ENCODE data around the gene NT5C3B.
A peak's percentile ranks its signal among the peaks of the same experiment; 100 is the strongest.

The NT5C3B gene

GRCh38 chr17:41785859-41786226, 50.2 kb downstream of the NT5C3B start:
- Histone ChIP-seq H3K4me2 (ENCODE audit: low read depth, low read length, poor library complexity, severe bottlenecking) (peak overlapping the region; percentile 94), H3K4me3 (ENCODE audit: low read length, poor library complexity, severe bottlenecking) (peak overlapping the region; percentile 83), H3K4me1 (ENCODE audit: insufficient read depth, low read length, poor library complexity, severe bottlenecking) (peaks cover 62% of the 10 kb centered on the region), H3K36me3 (ENCODE audit: insufficient read depth, low read length) (no peaks in the 10 kb centered on the region), H3K9me2 (replicated peaks; ENCODE audit: low read depth, low read length) (no peaks in the 10 kb centered on the region), H3K9me3 (ENCODE audit: insufficient read depth, low read depth, low read length) (no peaks in the 10 kb centered on the region), H2AFZ (ENCODE audit: low read length) (peak overlapping the region; percentile 45; the same call in 1 of the 2 replicates), H3K9ac (ENCODE audit: low read depth, low read length, poor library complexity, severe bottlenecking) (peak overlapping the region; percentile 93), H3F3A (ENCODE audit: low read depth) (no peaks in the 10 kb centered on the region), H3K79me2 (ENCODE audit: insufficient read depth, low read length) (peaks cover 41% of the 10 kb centered on the region), H3K27me3 (ENCODE audit: insufficient read depth, low read length, poor library complexity, severe bottlenecking) (no peaks in the 10 kb centered on the region), H4K20me1 (ENCODE audit: insufficient read depth, low read length, poor library complexity, severe bottlenecking) (peaks cover 35% of the 10 kb centered on the region)
- TF ChIP-seq, protein P1, sequence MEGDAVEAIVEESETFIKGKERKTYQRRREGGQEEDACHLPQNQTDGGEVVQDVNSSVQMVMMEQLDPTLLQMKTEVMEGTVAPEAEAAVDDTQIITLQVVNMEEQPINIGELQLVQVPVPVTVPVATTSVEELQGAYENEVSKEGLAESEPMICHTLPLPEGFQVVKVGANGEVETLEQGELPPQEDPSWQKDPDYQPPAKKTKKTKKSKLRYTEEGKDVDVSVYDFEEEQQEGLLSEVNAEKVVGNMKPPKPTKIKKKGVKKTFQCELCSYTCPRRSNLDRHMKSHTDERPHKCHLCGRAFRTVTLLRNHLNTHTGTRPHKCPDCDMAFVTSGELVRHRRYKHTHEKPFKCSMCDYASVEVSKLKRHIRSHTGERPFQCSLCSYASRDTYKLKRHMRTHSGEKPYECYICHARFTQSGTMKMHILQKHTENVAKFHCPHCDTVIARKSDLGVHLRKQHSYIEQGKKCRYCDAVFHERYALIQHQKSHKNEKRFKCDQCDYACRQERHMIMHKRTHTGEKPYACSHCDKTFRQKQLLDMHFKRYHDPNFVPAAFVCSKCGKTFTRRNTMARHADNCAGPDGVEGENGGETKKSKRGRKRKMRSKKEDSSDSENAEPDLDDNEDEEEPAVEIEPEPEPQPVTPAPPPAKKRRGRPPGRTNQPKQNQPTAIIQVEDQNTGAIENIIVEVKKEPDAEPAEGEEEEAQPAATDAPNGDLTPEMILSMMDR (conservative IDR thresholded peaks at IDR 0.05; ENCODE audit: low read length), result no peak
- no peak for TF ChIP-seq EZH2phosphoT487 (IDR thresholded peaks at IDR 0.05; ENCODE audit: borderline replicate concordance)

DNA sequence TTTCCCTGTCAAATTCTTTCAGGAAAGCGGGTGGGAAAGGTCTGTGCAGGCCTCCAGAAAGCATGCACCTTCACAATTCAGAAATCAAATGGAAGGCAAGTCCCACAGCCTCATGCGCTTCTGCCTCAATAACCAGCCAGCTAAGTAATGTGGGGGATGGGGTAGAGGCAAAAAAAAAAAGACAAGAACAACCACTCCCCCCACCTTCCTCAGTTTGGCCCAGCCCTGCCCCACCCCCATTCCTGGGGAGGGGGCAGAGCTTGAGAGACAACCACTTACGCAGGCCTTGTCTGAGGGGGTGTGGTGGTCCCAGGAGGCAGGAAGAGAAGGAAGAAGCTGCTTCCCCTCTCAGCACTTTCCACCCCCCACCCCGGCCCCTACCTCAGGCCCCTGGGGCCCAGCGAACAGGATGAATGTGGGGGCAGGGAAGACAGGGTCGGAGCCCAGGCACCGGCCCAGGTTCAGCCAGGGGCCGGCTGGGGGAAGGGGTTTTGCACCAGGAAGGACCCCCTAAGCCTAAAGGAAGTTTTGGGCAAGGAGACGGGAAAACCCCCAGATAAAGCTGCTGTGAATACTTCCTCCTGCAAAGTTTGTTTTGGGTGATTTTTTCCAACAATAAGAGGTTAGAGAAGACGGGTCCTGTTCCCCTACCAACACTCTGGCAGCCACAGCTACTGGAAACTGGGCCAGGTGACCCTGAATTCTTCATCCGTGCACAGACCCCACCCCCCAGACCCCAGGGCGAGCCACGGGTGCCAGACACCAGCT, 50.8 kb downstream of the NT5C3B start:
- H3K4me1 ChIP-seq (ENCODE audit: insufficient read depth, low read length, poor library complexity, severe bottlenecking), result peaks cover 62% of the 10 kb centered on the region
- peaks cover 35% of the 10 kb centered on the region for H4K20me1 ChIP-seq (ENCODE audit: insufficient read depth, low read length, poor library complexity, severe bottlenecking)
- peak overlapping the region; percentile 83 for H3K4me3 ChIP-seq (ENCODE audit: low read length, poor library complexity, severe bottlenecking)
- H3K79me2 ChIP-seq (ENCODE audit: insufficient read depth, low read length), result peaks cover 45% of the 10 kb centered on the region
- H3K4me2 ChIP-seq (ENCODE audit: low read depth, low read length, poor library complexity, severe bottlenecking), result peak overlapping the region; percentile 94
- H3K9ac ChIP-seq (ENCODE audit: low read depth, low read length, poor library complexity, severe bottlenecking), result peak overlapping the region; percentile 93
- peak overlapping the region; percentile 45; the same call in 1 of the 2 replicates for H2AFZ ChIP-seq (ENCODE audit: low read length)
- H3F3A ChIP-seq (ENCODE audit: low read depth), result no peaks in the 10 kb centered on the region
- H3K9me2 ChIP-seq (replicated peaks; ENCODE audit: low read depth, low read length), result no peaks in the 10 kb centered on the region
- H3K27me3 ChIP-seq (ENCODE audit: insufficient read depth, low read length, poor library complexity, severe bottlenecking), result no peaks in the 10 kb centered on the region
- H3K9me3 ChIP-seq (ENCODE audit: insufficient read depth, low read depth, low read length), result no peaks in the 10 kb centered on the region
- H3K36me3 ChIP-seq (ENCODE audit: insufficient read depth, low read length), result no peaks in the 10 kb centered on the region
- TF ChIP-seq, protein P1 (conservative IDR thresholded peaks at IDR 0.05; ENCODE audit: low read length), result no peak
- TF ChIP-seq EZH2phosphoT487 (IDR thresholded peaks at IDR 0.05; ENCODE audit: borderline replicate concordance), result no peak

DNA sequence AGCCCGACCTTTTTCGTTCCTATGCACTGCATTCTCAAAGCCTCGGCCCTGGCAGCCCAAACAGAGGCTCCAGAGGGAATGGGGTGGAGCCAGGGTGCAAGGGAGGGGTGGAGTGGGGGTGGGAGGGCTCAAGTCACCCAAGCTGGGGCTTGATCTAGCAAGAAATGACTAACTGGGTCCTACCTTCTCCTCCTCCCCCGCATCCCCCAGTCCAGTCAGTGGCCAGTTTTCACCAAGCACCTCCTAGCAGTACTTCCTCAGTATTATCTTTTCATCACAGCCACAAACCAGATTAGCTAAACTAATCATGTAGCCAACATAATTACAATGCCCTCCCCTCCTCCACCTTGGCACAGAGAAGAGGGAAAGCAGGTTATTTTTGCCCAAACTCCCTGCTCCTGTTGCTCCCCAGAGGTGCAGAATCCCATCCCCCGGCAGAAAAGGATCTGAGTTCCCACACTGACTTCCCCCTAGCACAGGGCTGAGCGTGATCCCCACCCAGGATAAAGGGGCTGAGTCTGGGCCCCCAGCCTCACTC, 51.8 kb downstream of the NT5C3B start:
- Histone ChIP-seq H3K4me1 (ENCODE audit: insufficient read depth, low read length, poor library complexity, severe bottlenecking) (peaks cover 58% of the 10 kb centered on the region), H4K20me1 (ENCODE audit: insufficient read depth, low read length, poor library complexity, severe bottlenecking) (peaks cover 40% of the 10 kb centered on the region), H3K9ac (ENCODE audit: low read depth, low read length, poor library complexity, severe bottlenecking) (peak overlapping the region; percentile 93), H3K4me2 (ENCODE audit: low read depth, low read length, poor library complexity, severe bottlenecking) (peak overlapping the region; percentile 94), H3K4me3 (ENCODE audit: low read length, poor library complexity, severe bottlenecking) (peak overlapping the region; percentile 83), H3K9me3 (ENCODE audit: insufficient read depth, low read depth, low read length) (no peaks in the 10 kb centered on the region), H3F3A (ENCODE audit: low read depth) (no peaks in the 10 kb centered on the region), H3K27me3 (ENCODE audit: insufficient read depth, low read length, poor library complexity, severe bottlenecking) (no peaks in the 10 kb centered on the region), H3K36me3 (ENCODE audit: insufficient read depth, low read length) (no peaks in the 10 kb centered on the region), H3K79me2 (ENCODE audit: insufficient read depth, low read length) (peaks cover 55% of the 10 kb centered on the region), H3K9me2 (replicated peaks; ENCODE audit: low read depth, low read length) (no peaks in the 10 kb centered on the region), H2AFZ (ENCODE audit: low read length) (no peak overlapping the region)
- TF ChIP-seq, protein P1 (conservative IDR thresholded peaks at IDR 0.05; ENCODE audit: low read length), result no peak
- no peak for TF ChIP-seq EZH2phosphoT487 (IDR thresholded peaks at IDR 0.05; ENCODE audit: borderline replicate concordance)
